ENCODE data around the gene DPP6. TPM values are rescaled to one million over a fixed set of nuclear protein-coding genes. Genes with fewer than 3 reads are reported as not detected.
"Not testable (repeated sequence)": the region's sequence is repeated elsewhere in the genome, so short reads cannot be mapped to it uniquely, and the experiment has no call there.

DPP6 gene
- total and polyA plus RNA-seq, 2 of the 8 experiments (the other 6 are each of a cell fraction or from before 2014, with no cell fraction given), result 4.7 to 6.8 TPM

DNA sequence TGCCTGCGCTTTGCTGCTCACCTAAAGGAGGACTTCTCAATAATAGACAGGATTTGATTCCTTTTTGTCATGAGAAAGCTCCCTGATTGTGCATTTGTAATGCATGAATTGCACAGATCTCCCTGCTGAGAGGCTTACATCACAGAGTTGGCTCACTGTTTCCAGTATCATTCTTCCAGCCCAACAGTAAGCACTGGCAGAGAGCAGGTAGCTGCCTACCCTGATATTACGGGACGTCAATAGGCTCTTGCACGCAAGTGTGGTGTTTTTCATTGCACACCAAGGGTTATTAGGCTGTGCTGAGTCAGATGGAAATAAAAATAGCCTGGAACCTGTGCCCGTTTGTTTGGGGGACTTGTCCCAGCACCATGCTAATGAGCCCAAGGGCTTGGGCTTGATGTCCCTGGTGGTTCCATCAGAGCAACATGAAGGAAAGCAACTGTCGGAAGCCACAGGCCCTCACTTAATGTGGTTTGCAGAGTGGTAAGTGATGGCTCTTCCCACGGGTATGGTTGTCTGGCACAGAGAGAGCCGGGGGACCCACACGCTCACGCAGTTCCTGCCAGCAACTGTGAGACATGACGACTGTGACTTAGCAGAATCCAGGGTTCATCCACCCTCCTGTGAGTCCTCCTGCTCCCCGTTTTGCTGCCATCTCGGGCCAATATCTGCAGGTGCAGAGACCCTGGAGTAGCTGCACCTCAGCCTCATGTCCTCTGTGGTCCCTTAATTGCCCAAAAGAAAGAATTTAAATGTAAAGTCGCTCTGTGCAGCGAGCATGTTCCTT, 20.4 kb downstream of the DPP6 start:
- H3K36me3 ChIP-seq (ENCODE audit: control insufficient read depth in 2 of 4, insufficient read depth in 4 of 4, low read length in 3 of 4); H3K79me2 ChIP-seq (ENCODE audit: control insufficient read depth in 1 of 2, insufficient read depth in 2 of 2, low read length in 2 of 2); H3K4me1 ChIP-seq (replicated peaks in 1 of 4; ENCODE audit: control insufficient read depth in 3 of 4, insufficient read depth in 4 of 4, low read length in 3 of 4); POLR2A ChIA-PET (ENCODE audit: partially characterized antibody); H4K5ac ChIP-seq (ENCODE audit: insufficient read length, low read depth, low read length); H3K4ac ChIP-seq (replicated peaks; ENCODE audit: insufficient read length, low read depth, low read length); H2AFZ ChIP-seq (ENCODE audit: low read length); H3K79me1 ChIP-seq (ENCODE audit: low read depth, low read length); H3K18ac ChIP-seq (ENCODE audit: extremely low read depth, low read length); H3K9ac ChIP-seq (replicated peaks in 1 of 4; ENCODE audit: extremely low read depth in 1 of 4, low read depth in 3 of 4, low read length in 3 of 4); H3K23ac ChIP-seq (ENCODE audit: insufficient read length); DNase-seq (ENCODE audit: low read depth in 1 of 2, low spot score in 2 of 2); H2BK15ac ChIP-seq (ENCODE audit: low read length); H3K14ac ChIP-seq (ENCODE audit: insufficient read length); H2BK5ac ChIP-seq (ENCODE audit: low read depth, low read length); H3K23me2 ChIP-seq (ENCODE audit: low read depth, low read length); H4K20me1 ChIP-seq (replicated peaks in 1 of 2; ENCODE audit: control insufficient read depth in 1 of 2, insufficient read depth in 2 of 2, low read length in 2 of 2); H3K27ac ChIP-seq (ENCODE audit: low read depth, low read length); H2BK12ac ChIP-seq (ENCODE audit: low read depth, low read length); H3K4me3 ChIP-seq (ENCODE audit: extremely low read depth in 1 of 4, insufficient read depth in 2 of 4, low read depth in 3 of 4, low read length in 4 of 4); H3K56ac ChIP-seq (replicated peaks; ENCODE audit: insufficient read length, low read depth, low read length); H2BK120ac ChIP-seq (replicated peaks; ENCODE audit: low read depth, low read length); H3K27me3 ChIP-seq (replicated peaks in 1 of 4; ENCODE audit: control insufficient read depth in 3 of 4, extremely low read depth in 1 of 4, insufficient read depth in 3 of 4, low read length in 3 of 4); H3K9me3 ChIP-seq (ENCODE audit: insufficient read depth in 2 of 2, low read depth in 1 of 2, low read length in 1 of 2); H4K91ac ChIP-seq (replicated peaks; ENCODE audit: insufficient read length, low read length); H4K8ac ChIP-seq (ENCODE audit: extremely low read depth, insufficient read depth, low read length); H2BK20ac ChIP-seq (ENCODE audit: low read length): not testable (repeated sequence)
- WGBS, 2 experiments (ENCODE audit: extremely low coverage in 1 of 2, insufficient coverage in 1 of 2, insufficient read length in 1 of 2, insufficient replicate concordance in 2 of 2, low coverage in 1 of 2, low lambda C conversion rate in 2 of 2, missing lambda C conversion rate in 1 of 2), result 79% methylated on average over 14 of the region's 15 CpGs; no CpG with 5 or more reads in 1 of the 2 experiments
- Histone ChIP-seq H2AK5ac (ENCODE audit: low read depth, low read length) (0 out of 2 replicates have a peak overlapping the region, but pooled peaks have one; percentile 24), H3K4me2 (ENCODE audit: insufficient read depth in 1 of 2, low read depth in 2 of 2, low read length in 2 of 2) (0 out of 4 replicates have a peak overlapping the region, but pooled peaks of 1 of the 2 experiments have one; percentile 34)
- FAIRE-seq, result peak; percentile 83
- CTCF ChIA-PET (ENCODE audit: partially characterized antibody), result interaction anchor here (1.6 kb wide), 1 partner anchor 721 kb away, joined by 5 read pairs; no protein-coding TSS in a partner anchor

DNA sequence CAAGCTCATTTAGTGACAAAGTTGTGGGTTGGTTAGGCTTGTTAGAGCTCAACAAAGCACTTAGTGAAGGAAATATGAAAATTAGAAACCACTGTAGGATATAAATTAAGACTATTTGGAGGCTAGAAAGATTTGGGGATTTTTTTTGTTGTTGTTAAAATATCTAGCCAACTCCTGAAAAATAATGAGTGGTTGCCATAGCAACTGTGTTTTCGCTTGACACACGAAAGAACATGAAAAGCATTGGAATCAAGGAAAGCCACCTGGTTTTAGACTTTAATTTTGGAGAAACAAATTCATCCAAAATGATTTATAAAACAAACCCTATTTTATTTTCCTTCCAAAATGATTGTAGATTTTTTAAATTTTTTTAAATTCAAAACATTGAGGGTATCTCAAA, 26.3 kb downstream of the DPP6 start:
- DNase-seq (ENCODE audit: low read depth in 1 of 2, low spot score in 2 of 2); H2BK12ac ChIP-seq (ENCODE audit: low read depth, low read length); H2AFZ ChIP-seq (ENCODE audit: low read length); H3K4me2 ChIP-seq (ENCODE audit: insufficient read depth in 1 of 2, low read depth in 2 of 2, low read length in 2 of 2); H4K20me1 ChIP-seq (replicated peaks in 1 of 2; ENCODE audit: control insufficient read depth in 1 of 2, insufficient read depth in 2 of 2, low read length in 2 of 2); H4K5ac ChIP-seq (ENCODE audit: insufficient read length, low read depth, low read length); H3K36me3 ChIP-seq (ENCODE audit: control insufficient read depth in 2 of 4, insufficient read depth in 4 of 4, low read length in 3 of 4); H2BK5ac ChIP-seq (ENCODE audit: low read depth, low read length); H3K9ac ChIP-seq (replicated peaks in 1 of 4; ENCODE audit: extremely low read depth in 1 of 4, low read depth in 3 of 4, low read length in 3 of 4); H3K79me2 ChIP-seq (ENCODE audit: control insufficient read depth in 1 of 2, insufficient read depth in 2 of 2, low read length in 2 of 2); H2BK20ac ChIP-seq (ENCODE audit: low read length); H2BK120ac ChIP-seq (replicated peaks; ENCODE audit: low read depth, low read length); H4K91ac ChIP-seq (replicated peaks; ENCODE audit: insufficient read length, low read length); H2BK15ac ChIP-seq (ENCODE audit: low read length); H3K9me3 ChIP-seq (ENCODE audit: insufficient read depth in 2 of 2, low read depth in 1 of 2, low read length in 1 of 2); FAIRE-seq; H2AK5ac ChIP-seq (ENCODE audit: low read depth, low read length); H3K56ac ChIP-seq (replicated peaks; ENCODE audit: insufficient read length, low read depth, low read length); H3K4me3 ChIP-seq (ENCODE audit: extremely low read depth in 1 of 4, insufficient read depth in 2 of 4, low read depth in 3 of 4, low read length in 4 of 4); H3K4me1 ChIP-seq (replicated peaks in 1 of 4; ENCODE audit: control insufficient read depth in 3 of 4, insufficient read depth in 4 of 4, low read length in 3 of 4); H3K18ac ChIP-seq (ENCODE audit: extremely low read depth, low read length); H3K27me3 ChIP-seq (replicated peaks in 1 of 4; ENCODE audit: control insufficient read depth in 3 of 4, extremely low read depth in 1 of 4, insufficient read depth in 3 of 4, low read length in 3 of 4); H3K23me2 ChIP-seq (ENCODE audit: low read depth, low read length); POLR2A ChIA-PET (ENCODE audit: partially characterized antibody); H4K8ac ChIP-seq (ENCODE audit: extremely low read depth, insufficient read depth, low read length); H3K14ac ChIP-seq (ENCODE audit: insufficient read length); H3K23ac ChIP-seq (ENCODE audit: insufficient read length); H3K4ac ChIP-seq (replicated peaks; ENCODE audit: insufficient read length, low read depth, low read length); CTCF ChIA-PET (ENCODE audit: partially characterized antibody); H3K27ac ChIP-seq (ENCODE audit: low read depth, low read length); H3K79me1 ChIP-seq (ENCODE audit: low read depth, low read length): not testable (repeated sequence)
- 88% methylated on average over 2 of the region's 2 CpGs; no CpG with 5 or more reads in 1 of the 2 experiments for WGBS, 2 experiments (ENCODE audit: extremely low coverage in 1 of 2, insufficient coverage in 1 of 2, insufficient read length in 1 of 2, insufficient replicate concordance in 2 of 2, low coverage in 1 of 2, low lambda C conversion rate in 2 of 2, missing lambda C conversion rate in 1 of 2)
